Activated T-cell treated with anti-CD3 and anti-CD28 coated beads, Interleukin-2, amount 50 U/mL, for 4 hours (primary cell): ENCODE results near the gene RALGAPA2. TPM values are rescaled to one million over a fixed set of nuclear protein-coding genes. Genes with fewer than 3 reads are reported as not detected.

Experiments used
- ATAC-seq, 2 donors: fragments of 200-7000 bp; cut with Tn5 transposase; one replicate each; pipeline ENCODE4 v1.10.0; 2021
- DNase-seq: peaks from one replicate; pipeline ENCODE4 v3.0.0-alpha.2; 2020
- H3K27me3 Mint-ChIP-seq: one replicate; pipeline ENCODE4 v1.8.0; 2021; ENCODE audit warnings: low read depth, mixed read lengths
- H3K36me3 Mint-ChIP-seq: one replicate; pipeline ENCODE4 v1.8.0; 2022; ENCODE audit warnings: mixed read lengths; ENCODE audit not compliant: insufficient read depth
- H3K4me1 Mint-ChIP-seq: one replicate; pipeline ENCODE4 v1.8.0; 2021; ENCODE audit warnings: low read depth, mixed read lengths
- H3K4me3 Mint-ChIP-seq: one replicate; pipeline ENCODE4 v1.8.0; 2021; ENCODE audit warnings: mild to moderate bottlenecking, moderate library complexity, mixed read lengths
- H3K9me3 Mint-ChIP-seq: one replicate; pipeline ENCODE4 v1.8.0; 2021; ENCODE audit warnings: mixed read lengths
- total RNA-seq, 3 donors: library from RNA; stranded (reverse); gene quantifications; one replicate each; pipeline ENCODE4 v1.2.1, GENCODE V29; 2021

Gene RALGAPA2
- total RNA-seq, 3 donors from 2014 or later: 5.9 to 8.3 (median 7.2) TPM

GRCh38 chr20:20578838-20579237, 133.6 kb downstream of the RALGAPA2 start:
- Mint-ChIP-seq H3K4me3 (no peak overlapping the region), H3K36me3 (peaks cover 27% of the 10 kb centered on the region), H3K4me1 (no peaks in the 10 kb centered on the region), H3K9me3 (no peaks in the 10 kb centered on the region), H3K27me3 (no peaks in the 10 kb centered on the region)
- no peak for ATAC-seq
- DNase-seq: no peak

GRCh38 chr20:20573797-20574196, 138.6 kb downstream of the RALGAPA2 start:
- no peak overlapping the region for H3K4me3 Mint-ChIP-seq

GRCh38 chr20:20571068-20571780, 141.2 kb downstream of the RALGAPA2 start:
- Mint-ChIP-seq H3K4me1 (no peaks in the 10 kb centered on the region), H3K9me3 (no peaks in the 10 kb centered on the region), H3K27me3 (no peaks in the 10 kb centered on the region), H3K36me3 (peaks cover 40% of the 10 kb centered on the region), H3K4me3 (no peak overlapping the region)
- no peak for DNase-seq
- ATAC-seq: no peak

More at GRCh38 chr20:20573797-20574196, 138.6 kb downstream of the RALGAPA2 start:
- H3K27me3 Mint-ChIP-seq: no peaks in the 10 kb centered on the region
- ATAC-seq: no peak
- peaks cover 31% of the 10 kb centered on the region for H3K36me3 Mint-ChIP-seq
- H3K4me1 Mint-ChIP-seq: no peaks in the 10 kb centered on the region
- DNase-seq: no peak
- no peaks in the 10 kb centered on the region for H3K9me3 Mint-ChIP-seq

GRCh38 chr20:20568604-20569205, 143.7 kb downstream of the RALGAPA2 start:
- DNase-seq (no peak), ATAC-seq (no peak)
- Mint-ChIP-seq H3K4me1 (no peaks in the 10 kb centered on the region), H3K4me3 (no peak overlapping the region), H3K9me3 (no peaks in the 10 kb centered on the region), H3K36me3 (peaks cover 33% of the 10 kb centered on the region), H3K27me3 (no peaks in the 10 kb centered on the region)

GRCh38 chr20:20567712-20568111, 144.7 kb downstream of the RALGAPA2 start:
- ATAC-seq: no peak
- no peaks in the 10 kb centered on the region for H3K27me3 Mint-ChIP-seq
- H3K4me1 Mint-ChIP-seq: no peaks in the 10 kb centered on the region
- no peaks in the 10 kb centered on the region for H3K9me3 Mint-ChIP-seq
- peaks cover 26% of the 10 kb centered on the region for H3K36me3 Mint-ChIP-seq
- DNase-seq: no peak
- H3K4me3 Mint-ChIP-seq: no peak overlapping the region

GRCh38 chr20:20566516-20566915, 145.9 kb downstream of the RALGAPA2 start:
- no peak for DNase-seq
- H3K36me3 Mint-ChIP-seq: peaks cover 22% of the 10 kb centered on the region
- no peaks in the 10 kb centered on the region for H3K27me3 Mint-ChIP-seq
- H3K9me3 Mint-ChIP-seq: no peaks in the 10 kb centered on the region
- no peak for ATAC-seq
- H3K4me1 Mint-ChIP-seq: no peaks in the 10 kb centered on the region
- no peak overlapping the region for H3K4me3 Mint-ChIP-seq

GRCh38 chr20:20564279-20564678, 148.2 kb downstream of the RALGAPA2 start:
- H3K27me3 Mint-ChIP-seq: no peaks in the 10 kb centered on the region
- H3K4me1 Mint-ChIP-seq: no peaks in the 10 kb centered on the region
- DNase-seq: no peak
- peaks cover 26% of the 10 kb centered on the region for H3K36me3 Mint-ChIP-seq
- H3K9me3 Mint-ChIP-seq: no peaks in the 10 kb centered on the region
- no peak for ATAC-seq
- H3K4me3 Mint-ChIP-seq: no peak overlapping the region

GRCh38 chr20:20562507-20562906, 149.9 kb downstream of the RALGAPA2 start:
- Mint-ChIP-seq H3K36me3 (peaks cover 35% of the 10 kb centered on the region), H3K4me3 (no peak overlapping the region), H3K9me3 (no peaks in the 10 kb centered on the region), H3K4me1 (no peaks in the 10 kb centered on the region), H3K27me3 (no peaks in the 10 kb centered on the region)
- DNase-seq (no peak), ATAC-seq (no peak)

- Mint-ChIP-seq H3K27me3 (no peaks in the 10 kb centered on the region), H3K9me3 (no peaks in the 10 kb centered on the region), H3K4me1 (no peaks in the 10 kb centered on the region), H3K4me3 (no peak overlapping the region), H3K36me3 (peaks cover 34% of the 10 kb centered on the region)
- ATAC-seq (no peak), DNase-seq (no peak)
Measured at GRCh38 chr20:20561841-20562240, 150.6 kb downstream of the RALGAPA2 start.

- H3K4me3 Mint-ChIP-seq: no peak overlapping the region
- no peaks in the 10 kb centered on the region for H3K27me3 Mint-ChIP-seq
- ATAC-seq: no peak
- peaks cover 35% of the 10 kb centered on the region for H3K36me3 Mint-ChIP-seq
- no peaks in the 10 kb centered on the region for H3K4me1 Mint-ChIP-seq
- DNase-seq: no peak
- no peaks in the 10 kb centered on the region for H3K9me3 Mint-ChIP-seq
Measured at GRCh38 chr20:20561172-20561571, 151.3 kb downstream of the RALGAPA2 start.

- no peaks in the 10 kb centered on the region for H3K4me1 Mint-ChIP-seq
- H3K9me3 Mint-ChIP-seq: peaks cover 3% of the 10 kb centered on the region
- peaks cover 47% of the 10 kb centered on the region for H3K36me3 Mint-ChIP-seq
- ATAC-seq (no peak), DNase-seq (no peak)
- H3K4me3 Mint-ChIP-seq: no peak overlapping the region
- no peaks in the 10 kb centered on the region for H3K27me3 Mint-ChIP-seq
Measured at GRCh38 chr20:20557406-20557805, 155.0 kb downstream of the RALGAPA2 start.

GRCh38 chr20:20555838-20556237, 156.6 kb downstream of the RALGAPA2 start:
- Mint-ChIP-seq H3K4me3 (no peak overlapping the region), H3K4me1 (no peaks in the 10 kb centered on the region), H3K9me3 (peaks cover 3% of the 10 kb centered on the region), H3K27me3 (no peaks in the 10 kb centered on the region), H3K36me3 (peaks cover 41% of the 10 kb centered on the region)
- ATAC-seq (no peak), DNase-seq (no peak)

GRCh38 chr20:20554951-20555350, 157.5 kb downstream of the RALGAPA2 start:
- peaks cover 3% of the 10 kb centered on the region for H3K9me3 Mint-ChIP-seq
- no peak for ATAC-seq

GRCh38 chr20:20553541-20553940, 158.9 kb downstream of the RALGAPA2 start:
- DNase-seq: no peak
- Mint-ChIP-seq H3K4me3 (no peak overlapping the region), H3K36me3 (peaks cover 31% of the 10 kb centered on the region), H3K27me3 (no peaks in the 10 kb centered on the region), H3K4me1 (peaks cover 10% of the 10 kb centered on the region), H3K9me3 (peaks cover 3% of the 10 kb centered on the region)
- no peak for ATAC-seq

More at GRCh38 chr20:20554951-20555350, 157.5 kb downstream of the RALGAPA2 start:
- peaks cover 5% of the 10 kb centered on the region for H3K4me1 Mint-ChIP-seq
- no peak for DNase-seq
- peaks cover 38% of the 10 kb centered on the region for H3K36me3 Mint-ChIP-seq
- H3K27me3 Mint-ChIP-seq: no peaks in the 10 kb centered on the region
- H3K4me3 Mint-ChIP-seq: no peak overlapping the region

- Mint-ChIP-seq H3K27me3 (no peaks in the 10 kb centered on the region), H3K9me3 (peaks cover 3% of the 10 kb centered on the region), H3K4me3 (no peak overlapping the region), H3K4me1 (peaks cover 22% of the 10 kb centered on the region), H3K36me3 (peaks cover 24% of the 10 kb centered on the region)
- ATAC-seq (no peak), DNase-seq (no peak)
Measured at GRCh38 chr20:20552076-20552475, 160.4 kb downstream of the RALGAPA2 start.
